T-helper 2 cell treated with Interferon-gamma antibody and Interleukin-4, amounts not matched to agents 100 ng/mL and 5 ng/mL, for 36 hours (primary cell): ENCODE results near the gene RAD50. TPM values are rescaled to one million over a fixed set of nuclear protein-coding genes. Genes with fewer than 3 reads are reported as not detected.
"Not testable (repeated sequence)": the region's sequence is repeated elsewhere in the genome, so short reads cannot be mapped to it uniquely, and the experiment has no call there.

Source experiments
- intact Hi-C: fragments of 100-400 bp; cut with micrococcal nuclease; formaldehyde crosslinking; loops from one replicate; pipeline ENCODE4 v1.15.1; 2023
- total RNA-seq: library from RNA; stranded (reverse); gene quantifications from 2 replicates; pipeline ENCODE4 v1.2.3, GENCODE V29; 2022

RAD50 gene
- total RNA-seq, 1 donor from 2014 or later: 32.3 TPM

GRCh38 chr5:132627470-132627869, 70.7 kb downstream of the RAD50 start:
- intact Hi-C loops: no loop called here

- intact Hi-C loops: loop anchor here (2.0 kb wide), 1 partner anchor 72 kb away; the partner anchor contains the start of gene RAD50
Observed at GRCh38 chr5:132628814-132629213, 72.0 kb downstream of the RAD50 start.

GRCh38 chr5:132629230-132629944, 72.6 kb downstream of the RAD50 start:
- intact Hi-C loops: loop anchor here (2.0 kb wide), 1 partner anchor 73 kb away; the partner anchor contains the start of gene RAD50

GRCh38 chr5:132633587-132633986, 76.8 kb downstream of the RAD50 start:
- intact Hi-C loops: not testable (repeated sequence)

GRCh38 chr5:132635873-132636272, 79.1 kb downstream of the RAD50 start:
- intact Hi-C loops: loop anchor here (1.0 to 5.0 kb wide), 4 partner anchors 36 to 109 kb away; partner anchors contain the start of genes IL4 and KIF3A

GRCh38 chr5:132637241-132637640, 80.5 kb downstream of the RAD50 start:
- intact Hi-C loops: loop anchor here (5.0 kb wide), 3 partner anchors 35 to 110 kb away; partner anchors contain the start of genes IL4 and KIF3A

GRCh38 chr5:132639706-132640130, 82.9 kb downstream of the RAD50 start:
- intact Hi-C loops: loop anchor here (5.0 kb wide), 3 partner anchors 33 to 112 kb away; partner anchors contain the start of genes IL4 and KIF3A

- intact Hi-C loops: no loop called here
Observed at GRCh38 chr5:132640613-132641012, 83.8 kb downstream of the RAD50 start.

- intact Hi-C loops: no loop called here
Observed at GRCh38 chr5:132641241-132641723, 84.5 kb downstream of the RAD50 start.

- intact Hi-C loops: no loop called here
Observed at GRCh38 chr5:132641841-132642240, 85.1 kb downstream of the RAD50 start.

GRCh38 chr5:132644177-132644576, 87.4 kb downstream of the RAD50 start:
- intact Hi-C loops: no loop called here

- intact Hi-C loops: no loop called here
Observed at GRCh38 chr5:132646583-132647266, 89.9 kb downstream of the RAD50 start.

GRCh38 chr5:132647473-132647872, 90.7 kb downstream of the RAD50 start:
- intact Hi-C loops: no loop called here

- intact Hi-C loops: no loop called here
Observed at GRCh38 chr5:132648355-132648754, 91.6 kb downstream of the RAD50 start.

GRCh38 chr5:132651838-132652469, 95.2 kb downstream of the RAD50 start:
- intact Hi-C loops: no loop called here

GRCh38 chr5:132653716-132654115, 96.9 kb downstream of the RAD50 start:
- intact Hi-C loops: no loop called here

GRCh38 chr5:132655821-132656773, 99.3 kb downstream of the RAD50 start:
- intact Hi-C loops: no loop called here

GRCh38 chr5:132656774-132657355, 100.1 kb downstream of the RAD50 start:
- intact Hi-C loops: no loop called here

- intact Hi-C loops: no loop called here
Observed at GRCh38 chr5:132657676-132658380, 101.1 kb downstream of the RAD50 start, which contains the start of gene IL13. Gene IL13 (plus strand): TSS chr5:132658173. CDS start chr5:132658187, 14 bp downstream.
